GM12865 (cell line): ENCODE measurements around the gene TDRD7.

ENCODE experiments used
- DNase-seq: peaks from one replicate; pipeline ENCODE4 v3.0.0; 2010; ENCODE audit warnings: low read depth
- H3K4me3 ChIP-seq: 2 replicates; pipeline ENCODE4 v1.5.1; 2011; ENCODE audit warnings: mild to moderate bottlenecking, low read depth, low read length, control low read depth
- TF ChIP-seq, protein P1 (sequence below): IDR thresholded peaks from 2 replicates; pipeline ENCODE4 v1.5.1; 2011; ENCODE audit warnings: low read length, control low read depth, low read depth, inconsistent platforms; ENCODE audit not compliant: insufficient read depth; ENCODE audit errors: missing control alignments

TDRD7 gene

GRCh38 chr9:97517331-97518089 is 105.6 kb downstream of the TDRD7 start:
- TF ChIP-seq, protein P1, sequence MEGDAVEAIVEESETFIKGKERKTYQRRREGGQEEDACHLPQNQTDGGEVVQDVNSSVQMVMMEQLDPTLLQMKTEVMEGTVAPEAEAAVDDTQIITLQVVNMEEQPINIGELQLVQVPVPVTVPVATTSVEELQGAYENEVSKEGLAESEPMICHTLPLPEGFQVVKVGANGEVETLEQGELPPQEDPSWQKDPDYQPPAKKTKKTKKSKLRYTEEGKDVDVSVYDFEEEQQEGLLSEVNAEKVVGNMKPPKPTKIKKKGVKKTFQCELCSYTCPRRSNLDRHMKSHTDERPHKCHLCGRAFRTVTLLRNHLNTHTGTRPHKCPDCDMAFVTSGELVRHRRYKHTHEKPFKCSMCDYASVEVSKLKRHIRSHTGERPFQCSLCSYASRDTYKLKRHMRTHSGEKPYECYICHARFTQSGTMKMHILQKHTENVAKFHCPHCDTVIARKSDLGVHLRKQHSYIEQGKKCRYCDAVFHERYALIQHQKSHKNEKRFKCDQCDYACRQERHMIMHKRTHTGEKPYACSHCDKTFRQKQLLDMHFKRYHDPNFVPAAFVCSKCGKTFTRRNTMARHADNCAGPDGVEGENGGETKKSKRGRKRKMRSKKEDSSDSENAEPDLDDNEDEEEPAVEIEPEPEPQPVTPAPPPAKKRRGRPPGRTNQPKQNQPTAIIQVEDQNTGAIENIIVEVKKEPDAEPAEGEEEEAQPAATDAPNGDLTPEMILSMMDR: no peak
- no peak for DNase-seq
- no peak overlapping the region for H3K4me3 ChIP-seq

DNA sequence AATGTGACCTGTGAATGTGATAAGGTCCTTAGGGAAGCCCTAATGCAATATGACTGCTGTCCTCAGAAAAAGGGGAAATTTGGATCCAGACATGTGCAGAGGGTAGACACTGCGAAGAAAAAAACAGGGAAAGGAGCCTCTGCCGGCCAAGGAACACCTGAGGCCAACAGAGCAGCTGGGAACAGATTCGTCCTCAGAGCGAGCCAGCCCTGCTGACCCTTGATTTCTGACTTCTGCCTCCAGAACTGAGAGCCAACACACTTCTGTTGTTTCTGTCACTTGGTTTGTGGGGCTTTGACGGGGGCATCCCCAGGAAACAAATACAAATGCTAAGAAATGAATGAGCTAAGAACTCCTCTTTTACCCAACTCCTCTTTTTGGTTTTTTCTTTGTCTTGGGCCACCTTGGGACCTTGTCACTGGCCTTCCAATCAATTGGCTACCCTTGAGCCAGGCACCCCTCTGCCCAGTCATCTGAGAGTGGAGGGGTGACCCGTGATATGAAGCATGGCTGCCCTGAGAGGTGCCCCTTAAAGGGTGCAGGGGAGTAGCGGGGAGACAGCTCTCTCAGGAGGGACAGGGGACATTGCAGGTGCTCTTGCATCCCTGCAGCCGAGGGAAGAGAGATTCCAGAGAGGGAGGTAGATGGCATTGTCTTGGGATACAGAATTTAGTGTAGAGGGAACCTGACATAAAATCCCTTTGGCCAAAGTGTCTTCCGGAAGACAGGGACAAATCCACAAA is 106.4 kb downstream of the TDRD7 start:
- TF ChIP-seq, protein P1: no peak
- H3K4me3 ChIP-seq: no peak overlapping the region
- DNase-seq: no peak

DNA sequence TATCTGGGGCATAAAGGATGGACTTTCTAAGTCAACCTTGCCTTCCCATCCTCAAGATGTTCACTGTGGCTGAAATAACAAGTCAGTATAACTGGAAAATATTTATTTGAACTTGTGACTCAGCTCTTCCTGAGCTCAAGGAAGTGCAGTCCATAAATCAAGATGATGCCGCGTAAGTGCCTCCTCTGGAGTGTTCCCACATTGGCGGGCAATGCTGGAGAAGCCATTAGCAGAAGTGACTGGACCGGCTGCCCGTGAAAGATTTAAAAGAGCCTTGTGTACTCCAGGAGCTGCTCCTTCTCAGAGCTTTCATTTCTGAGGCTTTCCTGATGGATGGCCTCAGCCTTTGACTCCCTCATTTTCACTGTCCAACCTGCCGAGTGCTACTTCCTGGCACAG is 107.0 kb downstream of the TDRD7 start:
- TF ChIP-seq, protein P1: no peak
- no peak overlapping the region for H3K4me3 ChIP-seq
- DNase-seq: no peak

DNA sequence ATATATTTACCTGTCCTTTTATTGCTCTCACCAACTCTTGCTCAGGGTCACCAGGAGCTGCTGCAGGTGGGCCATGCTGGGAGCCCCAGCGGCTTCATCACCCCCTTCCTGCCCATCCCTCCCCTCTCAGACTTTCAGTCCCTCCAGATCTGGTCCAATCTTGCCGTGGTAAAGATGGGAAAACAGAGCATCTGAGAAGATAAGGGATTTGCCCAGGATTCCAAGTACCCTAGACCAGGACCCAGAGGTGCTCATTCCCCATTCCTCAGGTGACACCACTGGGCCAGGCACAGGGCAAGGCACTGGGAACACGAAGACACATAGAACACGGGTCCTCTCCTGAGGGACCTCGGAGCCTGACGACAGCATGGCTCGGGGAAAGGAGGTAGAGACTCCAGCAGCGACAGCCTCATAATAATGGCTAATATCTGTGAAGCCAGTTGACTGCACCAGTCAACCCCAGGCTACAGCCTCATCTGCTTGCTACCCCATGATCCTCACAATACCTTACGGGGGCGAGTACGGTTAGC is 107.6 kb downstream of the TDRD7 start:
- DNase-seq: no peak
- TF ChIP-seq, protein P1: no peak
- H3K4me3 ChIP-seq: no peak overlapping the region

- TF ChIP-seq, protein P1: no peak
- H3K4me3 ChIP-seq: no peak overlapping the region
- no peak for DNase-seq
These were observed 109.9 kb downstream of the TDRD7 start for GRCh38 chr9:97521576-97522333.

- no peak for DNase-seq
- H3K4me3 ChIP-seq: no peak overlapping the region
- TF ChIP-seq, protein P1: no peak
These were observed 112.5 kb downstream of the TDRD7 start for GRCh38 chr9:97524424-97524823.
